NOMO-1 (cell line): Measurements from ENCODE around the gene BDH1.
"Not testable (repeated sequence)": the region's sequence is repeated elsewhere in the genome, so short reads cannot be mapped to it uniquely, and the experiment has no call there.

ENCODE experiments used
- DNase-seq, 2 experiments: peaks; one replicate each; lab custom pipeline; 2025; ENCODE audit not compliant: unreplicated experiment in 2 of 2; lab: John Stamatoyannopoulos, UW

BDH1 gene

DNA sequence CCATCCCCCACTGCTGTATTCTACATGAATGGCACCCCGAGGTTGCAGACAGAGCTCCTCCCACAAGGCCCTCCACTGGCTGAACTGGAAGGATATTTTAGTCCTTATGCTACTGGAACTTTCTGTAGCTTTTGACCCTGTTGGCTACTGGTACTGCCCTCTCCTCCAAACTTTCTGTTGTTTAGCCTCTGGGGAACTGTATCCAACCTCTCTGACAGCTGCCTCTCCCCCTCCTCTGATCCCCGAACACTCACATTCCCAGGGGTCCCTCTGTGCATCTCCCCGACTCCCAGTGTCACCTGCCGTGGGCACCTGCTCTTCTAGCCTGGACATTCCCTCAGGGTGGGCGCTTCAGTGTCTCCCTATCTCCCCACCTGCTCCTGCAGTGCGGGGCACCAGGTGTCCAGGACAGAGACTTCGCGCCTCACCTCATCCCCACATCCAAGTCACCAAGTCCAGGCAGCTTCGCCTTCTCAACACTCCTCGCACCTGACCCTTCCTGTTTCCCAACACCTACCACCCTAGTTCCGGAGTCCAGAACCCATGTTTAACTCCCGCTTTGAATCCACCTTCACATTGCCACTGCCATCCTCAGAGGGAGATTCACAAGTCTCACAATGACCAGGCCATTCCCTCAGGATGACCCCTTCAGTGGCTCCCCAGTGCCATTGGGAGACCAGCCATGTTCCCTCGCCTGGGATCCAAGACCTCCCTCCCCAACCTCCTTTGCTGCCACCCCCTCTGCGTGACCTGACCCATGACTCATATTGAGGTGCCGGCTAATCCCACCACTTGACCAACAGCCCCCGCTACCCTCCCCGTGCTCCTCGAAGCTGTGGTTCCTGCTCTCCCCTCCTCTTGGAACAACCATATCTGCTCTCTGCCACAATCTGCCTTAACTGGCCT, 34.2 kb downstream of the BDH1 start:
- DNase-seq = no peak

DNA sequence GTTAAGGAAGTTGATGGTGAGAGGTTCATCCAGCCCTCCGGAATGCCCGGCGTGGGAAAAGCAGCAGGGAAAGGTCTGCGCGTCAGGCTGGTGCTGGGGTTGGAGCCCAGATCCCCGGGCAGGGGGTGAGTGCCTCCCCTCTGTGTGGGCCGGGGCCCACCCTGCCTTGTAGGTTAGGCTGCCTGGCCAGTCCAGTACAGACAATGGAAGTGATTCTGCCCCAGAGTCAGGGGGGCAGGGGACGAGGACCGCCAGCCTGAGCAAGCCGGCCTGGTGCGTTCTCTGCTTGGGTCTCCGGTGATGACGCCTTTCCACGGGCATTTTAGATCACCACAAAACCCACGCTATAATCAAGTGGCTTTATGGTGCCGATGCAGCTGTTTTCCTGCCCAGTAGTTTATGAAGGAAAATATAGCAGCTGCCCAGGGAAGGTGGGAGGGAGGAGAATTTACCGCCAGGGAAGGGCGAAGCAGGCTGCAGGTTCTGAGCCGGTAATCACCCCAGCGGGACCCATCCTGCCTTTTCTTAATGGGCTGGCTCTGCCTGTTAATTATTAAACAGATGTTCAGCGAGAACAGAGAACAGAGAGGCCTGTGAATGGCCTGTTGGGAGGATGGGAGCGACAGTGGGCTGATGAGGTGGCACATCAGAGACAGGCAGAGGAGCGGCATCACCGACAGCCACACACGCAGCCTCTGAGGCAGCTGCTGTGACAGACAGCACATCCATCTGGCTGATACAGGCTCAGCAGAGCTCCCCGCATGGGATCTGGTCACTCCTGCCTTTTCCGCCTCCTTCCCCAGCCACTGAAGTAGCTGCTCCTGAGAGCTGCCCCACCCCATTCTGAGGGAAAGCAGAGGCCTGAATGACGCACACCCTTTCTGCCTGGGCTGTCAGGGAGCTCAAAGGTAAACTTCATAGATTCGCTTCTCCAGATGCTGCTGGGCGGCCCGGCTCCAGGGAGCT, 35.2 kb downstream of the BDH1 start:
- DNase-seq = no peak

DNA sequence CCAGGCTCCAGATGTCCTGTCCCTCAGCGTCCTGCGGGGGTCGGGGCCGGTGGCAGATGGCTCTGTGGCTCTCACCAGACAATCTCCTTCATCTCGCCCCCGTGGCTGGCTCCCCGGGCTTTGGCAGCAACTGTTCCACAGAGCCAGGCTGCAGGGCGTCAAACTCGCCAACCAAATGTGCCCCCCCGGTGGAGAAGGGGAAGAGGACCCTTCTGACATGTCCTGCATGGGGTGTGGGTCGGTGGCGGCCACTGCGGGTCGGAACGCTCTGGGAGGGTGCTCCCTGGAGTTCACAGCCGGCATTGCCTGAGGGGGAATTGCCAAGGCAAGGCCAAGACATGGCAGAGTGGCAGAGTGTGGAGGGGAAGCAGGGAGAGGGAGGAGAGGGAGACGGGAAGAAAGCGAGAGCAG, 36.0 kb downstream of the BDH1 start:
- no peak for DNase-seq

DNA sequence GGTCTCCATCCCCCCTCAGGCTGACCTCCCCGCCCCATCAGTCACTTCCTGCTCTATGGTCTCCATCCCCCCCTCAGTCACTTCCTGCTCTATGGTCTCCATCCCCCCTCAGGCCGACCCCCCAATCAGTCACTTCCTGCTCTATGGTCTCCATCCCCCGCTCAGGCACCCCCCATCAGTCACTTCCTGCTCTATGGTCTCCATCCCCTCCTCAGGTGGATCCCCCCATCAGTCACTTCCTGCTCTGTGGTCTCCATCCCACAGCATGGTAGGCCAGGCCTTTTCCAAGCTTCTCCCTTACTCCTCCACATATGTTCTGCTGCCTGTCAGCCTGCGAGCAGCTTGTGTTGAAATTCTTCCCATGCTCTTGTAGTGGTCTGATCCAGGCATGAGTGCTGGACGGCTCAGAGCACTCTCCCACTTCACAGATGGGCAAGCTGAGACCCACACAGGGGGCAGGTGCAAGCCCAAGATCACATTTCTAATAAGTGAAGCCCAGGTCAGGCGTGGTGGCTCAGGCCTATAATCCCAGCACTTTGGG, 36.8 kb downstream of the BDH1 start:
- no peak for DNase-seq

DNA sequence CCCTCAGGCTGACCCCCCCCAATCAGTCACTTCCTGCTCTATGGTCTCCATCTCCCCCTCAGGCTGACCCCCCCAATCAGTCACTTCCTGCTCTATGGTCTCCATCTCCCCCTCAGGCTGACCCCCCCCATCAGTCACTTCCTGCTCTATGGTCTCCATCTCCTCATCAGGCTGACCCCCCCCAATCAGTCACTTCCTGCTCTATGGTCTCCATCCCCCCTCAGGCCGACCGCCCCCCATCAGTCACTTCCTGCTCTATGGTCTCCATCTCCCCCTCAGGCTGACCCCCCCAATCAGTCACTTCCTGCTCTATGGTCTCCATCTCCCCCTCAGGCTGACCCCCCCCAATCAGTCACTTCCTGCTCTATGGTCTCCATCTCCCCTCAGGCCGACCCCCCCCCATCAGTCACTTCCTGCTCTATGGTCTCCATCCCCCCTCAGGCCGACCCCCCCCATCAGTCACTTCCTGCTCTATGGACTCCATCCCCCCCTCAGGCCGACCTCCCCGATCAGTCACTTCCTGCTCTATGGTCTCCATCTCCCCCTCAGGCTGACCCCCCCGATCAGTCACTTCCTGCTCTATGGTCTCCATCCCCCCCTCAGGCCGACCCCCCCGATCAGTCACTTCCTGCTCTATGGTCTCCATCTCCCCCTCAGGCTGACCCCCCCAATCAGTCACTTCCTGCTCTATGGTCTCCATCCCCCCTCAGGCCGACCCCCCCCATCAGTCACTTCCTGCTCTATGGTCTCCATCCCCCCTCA, 37.7 kb downstream of the BDH1 start:
- DNase-seq = not testable (repeated sequence)

DNA sequence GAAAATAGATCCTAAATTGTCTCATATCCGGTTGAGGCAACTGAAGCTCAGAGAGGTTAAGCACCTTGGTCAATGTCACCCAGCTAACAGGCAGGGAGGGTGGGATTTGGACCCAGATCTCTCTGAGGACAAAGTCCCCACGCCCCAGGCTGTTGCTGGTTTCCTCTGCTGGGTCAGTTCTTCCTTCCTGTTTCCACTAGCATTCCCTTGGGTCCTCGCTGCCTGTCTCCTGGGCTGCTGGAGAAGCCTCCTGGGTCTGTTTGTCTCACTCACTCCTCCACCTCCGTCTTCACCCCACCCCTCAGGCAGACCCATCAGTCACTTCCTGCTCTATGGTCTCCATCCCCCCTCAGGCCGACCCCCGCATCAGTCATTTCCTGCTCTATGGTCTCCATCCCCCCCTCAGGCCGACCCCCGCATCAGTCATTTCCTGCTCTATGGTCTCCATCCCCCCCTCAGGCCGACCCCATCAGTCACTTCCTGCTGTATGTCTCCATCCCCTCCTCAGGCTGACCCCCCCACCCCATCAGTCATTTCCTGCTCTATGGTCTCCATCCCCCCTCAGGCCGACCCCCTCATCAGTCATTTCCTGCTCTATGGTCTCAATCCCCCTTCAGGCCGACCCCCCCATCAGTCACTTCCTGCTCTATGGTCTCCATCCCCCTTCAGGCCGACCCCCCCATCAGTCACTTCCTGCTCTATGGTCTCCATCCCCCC, 38.7 kb downstream of the BDH1 start:
- DNase-seq = not testable (repeated sequence)

DNA sequence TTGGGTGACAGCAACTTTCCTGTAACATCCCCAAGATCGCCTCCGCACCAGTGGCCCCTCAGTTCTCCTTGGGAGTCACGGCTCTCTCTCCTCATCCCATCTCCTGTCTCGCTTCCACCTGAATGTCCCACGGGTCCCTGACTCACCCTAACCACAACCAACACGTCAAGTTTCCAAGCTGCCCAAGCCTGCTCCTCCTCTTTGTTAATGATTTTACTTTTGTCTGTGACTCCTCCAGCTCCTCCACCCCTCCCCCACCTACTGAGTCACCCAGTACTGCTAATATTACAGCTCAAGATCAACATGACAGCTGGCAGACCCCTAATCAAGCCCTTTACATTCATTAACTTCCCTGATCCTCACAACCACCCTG, 39.3 kb downstream of the BDH1 start:
- no peak for DNase-seq

DNA sequence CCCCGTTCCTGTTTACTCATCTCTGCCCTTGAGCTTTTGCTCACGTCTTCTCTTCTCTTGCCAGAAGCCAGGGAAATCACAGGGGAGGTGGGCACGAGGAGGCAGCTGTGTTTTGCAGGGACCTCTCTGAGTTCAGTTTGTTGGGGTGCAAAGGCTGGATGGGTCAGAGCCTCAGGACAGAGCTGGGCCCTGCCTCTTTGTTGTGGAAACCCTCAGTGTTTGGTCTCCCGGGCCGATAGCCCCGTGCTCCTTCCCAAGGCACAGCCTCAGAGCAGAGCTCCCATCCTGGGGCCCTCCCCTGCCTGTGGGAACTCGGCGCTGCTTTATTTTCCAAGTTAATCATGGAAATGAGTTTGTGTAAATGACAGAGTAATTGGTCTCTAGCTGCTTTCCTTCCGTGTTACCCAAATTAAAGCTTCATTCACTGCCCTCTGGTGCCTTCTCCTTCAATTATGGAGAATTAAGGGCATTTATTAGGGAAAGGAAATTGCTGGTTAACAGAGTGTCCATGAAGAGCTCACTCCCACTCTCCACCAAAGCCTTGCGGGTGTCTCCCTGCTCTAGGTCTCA, 40.9 kb downstream of the BDH1 start:
- DNase-seq = no peak

DNA sequence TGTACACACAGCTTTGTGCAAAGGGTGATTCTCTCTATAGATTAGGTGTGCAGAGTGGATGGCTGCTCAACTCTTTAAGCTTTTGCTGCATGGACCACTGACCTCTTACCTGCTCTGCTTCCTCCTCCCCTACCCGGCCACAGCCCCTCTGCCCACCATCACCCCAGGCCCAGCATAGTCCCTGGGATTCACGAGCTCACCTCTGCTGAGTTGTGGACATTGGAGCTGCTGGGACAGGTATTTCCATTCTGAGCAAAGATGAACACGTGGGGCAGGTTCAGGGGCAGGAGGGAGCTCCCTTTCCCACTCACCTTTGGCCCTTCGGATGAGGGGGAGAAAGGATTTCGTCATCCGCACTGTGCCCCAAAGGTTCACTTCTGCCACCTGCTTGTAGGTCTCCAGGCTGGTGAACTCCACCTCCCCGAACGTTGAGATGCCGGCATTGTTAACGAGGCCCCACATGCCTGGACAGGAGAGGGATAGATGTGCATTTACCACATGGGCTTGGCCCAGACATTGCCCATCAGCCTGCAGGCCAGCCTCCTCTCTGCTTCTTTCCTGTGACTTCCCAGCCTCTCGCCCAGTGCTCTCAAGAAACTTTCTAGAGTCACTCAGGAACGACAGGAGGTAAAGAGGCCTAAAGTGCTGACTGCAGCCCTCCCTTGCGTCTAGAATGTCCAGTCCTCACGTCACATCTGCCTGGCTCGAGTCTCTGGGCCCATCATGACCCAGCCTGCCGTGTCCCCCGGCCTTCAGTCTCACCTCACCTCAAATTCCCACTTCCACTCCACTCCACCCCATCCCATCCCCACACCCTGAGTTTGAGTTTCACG, 41.6 kb downstream of the BDH1 start:
- DNase-seq = no peak

DNA sequence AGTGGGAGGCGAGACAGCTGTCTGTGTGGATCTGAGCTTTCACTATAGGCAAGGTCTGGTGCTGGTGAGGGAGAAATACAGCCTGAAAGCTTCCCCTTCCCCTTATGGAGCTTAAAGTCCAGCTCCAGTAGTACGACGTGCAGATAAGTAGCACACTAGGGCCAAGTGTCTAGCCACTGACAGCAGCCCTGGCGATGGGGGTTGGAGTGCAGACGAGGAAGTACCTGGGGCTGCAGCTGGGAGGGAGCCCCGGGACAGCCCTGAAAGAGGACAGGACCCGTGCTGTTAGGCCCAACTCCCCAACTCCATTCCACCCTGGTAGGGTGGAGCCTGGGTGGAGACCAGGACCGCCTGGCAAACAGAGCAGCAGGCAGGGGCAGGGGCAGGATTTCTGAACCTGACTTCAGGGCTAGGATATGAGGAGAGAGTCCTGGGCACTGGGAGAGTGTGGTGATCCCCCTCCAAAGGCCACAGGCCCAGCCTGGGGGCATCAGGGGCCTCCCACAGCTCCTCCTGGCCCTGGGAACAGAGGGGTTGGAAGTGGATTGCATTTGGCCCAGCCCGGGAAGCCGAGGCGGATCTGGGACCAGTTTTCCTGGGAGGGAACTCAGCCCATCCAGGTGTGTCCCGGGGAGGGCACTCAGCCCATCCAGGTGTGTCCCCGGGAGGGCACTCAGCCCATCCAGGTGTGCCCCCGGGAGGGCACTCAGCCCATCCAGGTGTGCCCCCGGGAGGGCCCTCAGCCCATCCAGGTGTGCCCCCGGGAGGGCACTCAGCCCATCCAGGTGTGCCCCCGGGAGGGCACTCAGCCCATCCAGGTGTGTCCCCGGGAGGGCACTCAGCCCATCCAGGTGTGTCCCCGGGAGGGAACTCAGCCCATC, 42.8 kb downstream of the BDH1 start:
- no peak for DNase-seq

DNA sequence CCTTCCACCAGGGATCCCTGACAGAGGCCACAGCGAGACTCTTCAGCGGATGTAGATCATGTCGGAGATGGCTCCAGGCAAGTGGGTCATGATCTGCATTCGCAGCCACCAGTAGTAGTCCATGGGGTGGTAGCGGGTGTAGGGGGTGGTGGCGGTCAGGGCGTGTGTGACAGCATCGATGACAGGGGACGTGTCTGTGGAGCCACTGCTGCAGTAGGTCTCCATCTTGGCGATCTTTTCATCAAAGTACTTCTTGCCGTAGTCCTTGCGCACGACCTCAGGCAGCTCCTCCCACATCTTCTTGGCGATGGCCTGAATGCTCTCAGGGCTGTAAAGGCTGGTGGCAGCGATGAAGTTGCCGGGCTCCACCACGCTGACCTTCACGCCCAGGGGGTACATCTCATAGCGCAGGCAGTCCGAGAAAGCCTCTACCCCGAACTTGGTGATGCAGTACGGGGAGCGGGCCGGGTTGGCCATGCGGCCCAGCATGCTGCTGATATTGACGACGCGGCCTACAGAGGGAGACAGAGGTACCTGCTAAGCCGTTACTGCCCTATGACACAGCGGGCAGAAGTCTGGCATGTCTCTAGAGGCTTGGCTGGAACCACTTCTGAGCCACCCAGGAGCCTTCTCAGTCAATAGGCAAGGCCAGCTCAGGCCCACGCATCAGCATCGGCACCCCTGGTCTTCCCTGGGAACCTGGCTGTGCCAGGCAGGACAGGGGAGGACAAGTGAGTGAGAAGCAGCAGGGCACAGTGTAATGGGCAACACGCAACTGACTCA, 43.7 kb downstream of the BDH1 start:
- no peak for DNase-seq

DNA sequence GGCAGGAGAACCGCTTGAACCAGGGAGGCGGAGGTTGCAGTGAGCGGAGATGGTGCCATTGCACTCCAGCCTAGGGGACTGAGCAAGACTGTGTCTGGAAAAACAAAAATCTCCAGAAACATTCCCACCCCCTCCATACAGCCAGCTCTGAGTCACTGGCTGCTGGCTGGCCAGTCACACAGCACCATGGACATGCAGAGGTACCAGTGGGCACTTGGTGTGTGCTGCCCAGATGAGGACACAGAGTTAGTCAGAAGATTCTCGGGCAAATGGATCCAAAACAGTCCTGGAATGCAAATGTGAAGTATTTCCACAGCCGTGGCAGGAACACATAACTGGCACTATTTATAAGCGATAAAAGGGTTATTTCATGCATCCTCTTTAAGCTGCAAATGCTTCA, 44.6 kb downstream of the BDH1 start:
- DNase-seq = no peak

DNA sequence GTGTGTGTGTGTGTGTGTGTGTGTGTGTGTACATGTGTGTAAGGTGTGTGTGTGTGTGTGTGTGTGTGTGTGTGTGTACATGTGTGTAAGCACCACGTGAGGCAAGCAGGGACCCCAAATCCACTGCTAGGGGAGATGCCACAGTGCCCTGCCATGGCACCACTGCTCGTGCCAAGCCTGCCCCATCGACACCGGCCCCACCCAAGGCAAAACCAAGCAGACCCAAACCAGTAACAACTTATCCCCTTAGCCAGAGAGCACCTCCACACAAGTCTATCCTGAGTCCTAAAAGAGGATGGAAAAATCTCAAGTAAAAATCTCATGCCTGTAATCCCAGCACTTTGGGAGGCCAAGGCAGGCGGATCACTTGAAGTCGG, 45.1 kb downstream of the BDH1 start:
- DNase-seq = no peak

DNA sequence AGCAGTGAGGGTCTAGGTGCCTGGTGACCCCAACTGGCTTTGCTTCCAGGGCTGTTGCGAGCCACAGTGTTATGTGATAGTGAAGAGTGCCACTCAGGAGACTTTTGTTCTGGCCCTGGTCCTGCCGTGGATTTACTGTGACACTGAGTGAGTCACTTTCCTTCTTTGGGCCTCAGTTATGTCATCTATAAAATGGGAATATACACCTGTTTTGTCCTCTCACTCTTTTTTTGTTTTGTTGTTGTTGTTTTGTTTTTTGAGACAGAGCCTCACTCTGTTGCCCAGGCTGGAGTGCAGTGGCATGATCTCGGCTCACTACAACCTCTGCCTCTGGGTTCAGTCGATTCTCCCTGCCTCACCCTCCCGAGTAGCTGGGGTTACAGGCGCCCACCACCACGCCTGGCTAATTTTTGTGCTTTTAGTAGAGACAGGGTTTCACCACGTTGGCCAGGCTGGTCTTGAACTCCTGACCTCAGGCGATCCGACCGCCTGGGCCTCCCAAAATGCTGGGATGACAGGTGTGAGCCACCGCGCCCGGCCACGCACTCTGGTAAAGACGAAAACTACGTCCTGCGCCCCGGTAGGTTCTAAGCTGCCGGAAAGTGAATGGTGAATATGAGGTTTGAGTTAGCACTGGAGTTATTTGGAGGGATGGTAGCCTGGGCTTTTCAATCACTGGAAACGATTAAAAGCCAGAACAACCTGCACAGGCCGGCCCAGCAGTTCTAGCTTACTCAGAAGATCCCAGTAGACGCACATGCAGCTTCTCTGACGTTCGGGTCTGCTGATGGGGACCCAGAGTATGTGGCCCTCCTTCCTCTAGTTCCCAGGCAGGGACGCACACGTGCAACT, 46.6 kb downstream of the BDH1 start:
- DNase-seq = no peak

DNA sequence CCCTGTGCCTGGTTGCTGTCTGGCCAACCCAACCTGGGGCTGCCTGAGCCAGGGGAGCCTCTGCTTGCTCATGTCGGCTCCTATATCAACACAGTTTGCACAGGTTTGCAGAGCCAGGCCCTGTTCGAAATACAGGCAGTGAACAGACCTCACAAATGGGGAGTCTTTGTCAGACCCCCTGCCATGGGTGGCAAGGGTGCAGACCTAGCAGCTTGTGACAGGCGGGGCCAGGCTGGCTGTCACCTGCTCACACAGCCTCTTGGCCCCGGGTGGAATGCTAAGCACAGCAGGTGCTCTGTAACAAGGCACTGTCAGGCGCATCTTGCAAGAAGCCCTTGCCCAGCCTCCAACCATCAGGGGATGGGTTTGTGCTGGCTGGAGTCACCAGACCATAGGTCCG, 47.3 kb downstream of the BDH1 start:
- no peak for DNase-seq

DNA sequence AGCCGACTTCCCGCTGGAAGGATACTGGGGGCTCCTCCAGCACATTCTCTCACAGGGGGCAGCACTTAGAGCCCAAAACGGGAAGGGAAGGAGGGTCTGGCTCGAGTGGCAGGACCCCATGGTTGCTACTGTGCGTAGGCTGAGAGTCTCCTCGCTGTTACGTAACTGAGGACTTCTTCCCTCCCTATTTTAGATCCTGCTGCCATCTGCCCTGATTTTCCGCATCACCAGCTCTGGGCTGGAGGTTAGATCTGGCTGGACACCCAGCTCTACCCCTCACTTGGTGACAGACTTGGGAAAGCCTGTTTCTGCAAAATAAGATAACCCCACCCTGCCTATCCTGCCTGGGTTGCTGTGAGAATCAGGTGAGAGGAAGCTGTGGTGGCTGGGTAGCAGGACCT, 47.7 kb downstream of the BDH1 start:
- DNase-seq = no peak
